GM18909 (cell line): ENCODE results near the gene RAPGEF4.

Experiments
- ATAC-seq: cut with Tn5 transposase; IDR thresholded peaks from one replicate; pipeline ENCODE4 v1.9.1; 2021; ENCODE audit warnings: mild to moderate bottlenecking; ENCODE audit not compliant: unreplicated experiment, poor library complexity

RAPGEF4 gene

GRCh38 chr2:172819943-172820342 is 84.3 kb downstream of the RAPGEF4 start:
- no peak for ATAC-seq

- no peak for ATAC-seq
Measured at GRCh38 chr2:172821370-172822338, 86.0 kb downstream of the RAPGEF4 start.

GRCh38 chr2:172822585-172822984 is 86.9 kb downstream of the RAPGEF4 start:
- no peak for ATAC-seq

GRCh38 chr2:172823261-172823850 is 87.7 kb downstream of the RAPGEF4 start:
- ATAC-seq = no peak

- no peak for ATAC-seq
Measured at GRCh38 chr2:172826522-172826921, 90.9 kb downstream of the RAPGEF4 start.

- no peak for ATAC-seq
Measured at GRCh38 chr2:172829229-172829628, 93.6 kb downstream of the RAPGEF4 start.

- ATAC-seq = no peak
Measured at GRCh38 chr2:172830482-172830881, 94.8 kb downstream of the RAPGEF4 start.

- no peak for ATAC-seq
Measured at GRCh38 chr2:172833898-172834297, 98.3 kb downstream of the RAPGEF4 start.

GRCh38 chr2:172834881-172835280 is 99.2 kb downstream of the RAPGEF4 start:
- ATAC-seq = no peak

GRCh38 chr2:172836347-172836821 is 100.7 kb downstream of the RAPGEF4 start:
- ATAC-seq = no peak

GRCh38 chr2:172836827-172837226 is 101.2 kb downstream of the RAPGEF4 start:
- ATAC-seq = no peak

GRCh38 chr2:172839446-172839845 is 103.8 kb downstream of the RAPGEF4 start:
- ATAC-seq = no peak

- no peak for ATAC-seq
Measured at GRCh38 chr2:172842511-172843265, 107.0 kb downstream of the RAPGEF4 start.

GRCh38 chr2:172843266-172843582 is 107.6 kb downstream of the RAPGEF4 start:
- no peak for ATAC-seq

GRCh38 chr2:172843902-172844715 is 108.5 kb downstream of the RAPGEF4 start:
- no peak for ATAC-seq

GRCh38 chr2:172845028-172845630 is 109.5 kb downstream of the RAPGEF4 start:
- no peak for ATAC-seq

- no peak for ATAC-seq
Measured at GRCh38 chr2:172846551-172846950, 110.9 kb downstream of the RAPGEF4 start.

GRCh38 chr2:172847188-172847587 is 111.5 kb downstream of the RAPGEF4 start:
- no peak for ATAC-seq

GRCh38 chr2:172848519-172848918 is 112.9 kb downstream of the RAPGEF4 start:
- no peak for ATAC-seq
